Neural progenitor cell (in vitro differentiated cells): Measurements from ENCODE around the gene HSD17B8. TPM values are rescaled to one million over a fixed set of nuclear protein-coding genes. Genes with fewer than 3 reads are reported as not detected.

Experiments
- DNase-seq: peaks from one replicate; pipeline ENCODE4 v3.0.0-alpha.2; 2016; ENCODE audit warnings: low spot score
- H2AFZ ChIP-seq: fragments of 200-600 bp; sonication (generic); replicated peaks from 2 replicates; pipeline ENCODE4 v1.6.1; 2016; ENCODE audit warnings: antibody characterized with exemption
- H3F3A ChIP-seq: fragments of 200-600 bp; sonication (generic); 2 replicates; pipeline ENCODE4 v1.6.1; 2016; ENCODE audit warnings: antibody characterized with exemption, low read depth
- H3K27ac ChIP-seq: fragments of 200-600 bp; sonication (generic); 2 replicates; pipeline ENCODE4 v1.5.1; 2016; ENCODE audit warnings: mild to moderate bottlenecking
- H3K27me3 ChIP-seq: fragments of 200-600 bp; sonication (generic); 2 replicates; pipeline ENCODE4 v1.6.1; 2016; ENCODE audit warnings: mild to moderate bottlenecking, moderate library complexity
- H3K36me3 ChIP-seq: fragments of 200-600 bp; sonication (generic); 2 replicates; pipeline ENCODE4 v1.5.1; 2016
- H3K4me1 ChIP-seq: fragments of 200-600 bp; sonication (generic); 2 replicates; pipeline ENCODE4 v1.6.1; 2016; ENCODE audit warnings: mixed run types
- H3K4me2 ChIP-seq: fragments of 200-600 bp; sonication (generic); 2 replicates; pipeline ENCODE4 v1.6.1; 2016
- H3K4me3 ChIP-seq: fragments of 200-600 bp; sonication (generic); 2 replicates; pipeline ENCODE4 v1.5.1; 2016
- H3K79me2 ChIP-seq: fragments of 200-600 bp; sonication (generic); 2 replicates; pipeline ENCODE4 v1.6.1; 2016; ENCODE audit warnings: low read depth
- H3K9ac ChIP-seq: fragments of 200-600 bp; sonication (generic); 2 replicates; pipeline ENCODE4 v1.6.1; 2016
- H3K9me3 ChIP-seq: fragments of 200-600 bp; sonication (generic); 2 replicates; pipeline ENCODE4 v1.5.1; 2016; ENCODE audit warnings: low read depth
- H4K20me1 ChIP-seq: fragments of 200-600 bp; sonication (generic); 2 replicates; pipeline ENCODE4 v1.6.1; 2016; ENCODE audit warnings: low read depth
- H3K27ac Mint-ChIP-seq: 3 replicates; pipeline ENCODE4 v1.8.0; 2021; ENCODE audit warnings: mixed read lengths
- H3K27me3 Mint-ChIP-seq: 2 replicates; pipeline ENCODE4 v1.8.0; 2022; ENCODE audit warnings: low read depth, mild to moderate bottlenecking, inconsistent platforms, moderate library complexity, mixed read lengths; ENCODE audit not compliant: insufficient read depth
- H3K36me3 Mint-ChIP-seq: 3 replicates; pipeline ENCODE4 v1.8.0; 2021; ENCODE audit warnings: mixed read lengths
- H3K4me1 Mint-ChIP-seq: 3 replicates; pipeline ENCODE4 v1.8.0; 2021; ENCODE audit warnings: mixed read lengths
- H3K4me3 Mint-ChIP-seq: 3 replicates; pipeline ENCODE4 v1.8.0; 2021; ENCODE audit warnings: mild to moderate bottlenecking, moderate library complexity, mixed read lengths
- H3K9me3 Mint-ChIP-seq: 3 replicates; pipeline ENCODE4 v1.8.0; 2020; ENCODE audit warnings: mixed read lengths
- EZH2 ChIP-seq: fragments of 200-600 bp; sonication (generic); IDR thresholded peaks from 2 replicates; pipeline ENCODE4 v1.6.1; 2017; ENCODE audit warnings: antibody characterized with exemption, mild to moderate bottlenecking, moderate library complexity
- EZH2phosphoT487 ChIP-seq: fragments of 200-600 bp; sonication (generic); IDR thresholded peaks from 2 replicates; pipeline ENCODE4 v1.6.1; 2017; ENCODE audit warnings: antibody characterized with exemption
- total RNA-seq: library from RNA; depleted of rRNA; stranded (reverse); fragments of >200 nt; gene quantifications from 2 replicates; pipeline ENCODE4 v1.2.3, GENCODE V29; 2015; ENCODE audit warnings: low replicate concordance
- TF ChIP-seq, protein P1 (sequence below): fragments of 200-600 bp; sonication (generic); IDR thresholded peaks from 2 replicates; pipeline ENCODE4 v1.5.1; 2017; ENCODE audit warnings: antibody characterized with exemption, mild to moderate bottlenecking

The HSD17B8 gene
- total RNA-seq, 1 donor from 2014 or later, result 4.8 TPM

DNA sequence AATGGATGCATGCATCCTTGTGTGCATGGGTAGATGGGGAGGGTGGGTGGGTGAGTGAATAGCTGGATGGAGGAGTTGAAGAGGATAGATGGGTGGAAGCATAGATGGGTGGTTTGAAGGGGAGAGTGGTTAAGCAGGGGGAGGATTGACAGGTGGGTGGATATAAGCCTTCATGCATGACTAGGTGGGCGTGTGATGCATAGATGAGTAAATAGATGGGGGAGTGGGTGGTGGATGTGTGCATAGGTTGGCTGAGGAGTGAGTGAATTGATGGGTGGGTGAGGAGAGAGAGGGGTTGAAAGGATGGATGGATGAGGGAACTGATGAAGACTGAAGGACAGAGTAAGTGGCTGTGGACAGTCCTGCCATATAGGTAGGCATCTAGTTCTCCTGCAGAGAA lies 16.6 kb upstream of the HSD17B8 start:
- TF ChIP-seq EZH2phosphoT487, result no peak
- TF ChIP-seq, protein P1, sequence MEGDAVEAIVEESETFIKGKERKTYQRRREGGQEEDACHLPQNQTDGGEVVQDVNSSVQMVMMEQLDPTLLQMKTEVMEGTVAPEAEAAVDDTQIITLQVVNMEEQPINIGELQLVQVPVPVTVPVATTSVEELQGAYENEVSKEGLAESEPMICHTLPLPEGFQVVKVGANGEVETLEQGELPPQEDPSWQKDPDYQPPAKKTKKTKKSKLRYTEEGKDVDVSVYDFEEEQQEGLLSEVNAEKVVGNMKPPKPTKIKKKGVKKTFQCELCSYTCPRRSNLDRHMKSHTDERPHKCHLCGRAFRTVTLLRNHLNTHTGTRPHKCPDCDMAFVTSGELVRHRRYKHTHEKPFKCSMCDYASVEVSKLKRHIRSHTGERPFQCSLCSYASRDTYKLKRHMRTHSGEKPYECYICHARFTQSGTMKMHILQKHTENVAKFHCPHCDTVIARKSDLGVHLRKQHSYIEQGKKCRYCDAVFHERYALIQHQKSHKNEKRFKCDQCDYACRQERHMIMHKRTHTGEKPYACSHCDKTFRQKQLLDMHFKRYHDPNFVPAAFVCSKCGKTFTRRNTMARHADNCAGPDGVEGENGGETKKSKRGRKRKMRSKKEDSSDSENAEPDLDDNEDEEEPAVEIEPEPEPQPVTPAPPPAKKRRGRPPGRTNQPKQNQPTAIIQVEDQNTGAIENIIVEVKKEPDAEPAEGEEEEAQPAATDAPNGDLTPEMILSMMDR, result no peak
- no peak for TF ChIP-seq EZH2
- H3K27me3 Mint-ChIP-seq, result peaks cover 24% of the 10 kb centered on the region
- peaks cover 5% of the 10 kb centered on the region for H3K4me1 Mint-ChIP-seq

DNA sequence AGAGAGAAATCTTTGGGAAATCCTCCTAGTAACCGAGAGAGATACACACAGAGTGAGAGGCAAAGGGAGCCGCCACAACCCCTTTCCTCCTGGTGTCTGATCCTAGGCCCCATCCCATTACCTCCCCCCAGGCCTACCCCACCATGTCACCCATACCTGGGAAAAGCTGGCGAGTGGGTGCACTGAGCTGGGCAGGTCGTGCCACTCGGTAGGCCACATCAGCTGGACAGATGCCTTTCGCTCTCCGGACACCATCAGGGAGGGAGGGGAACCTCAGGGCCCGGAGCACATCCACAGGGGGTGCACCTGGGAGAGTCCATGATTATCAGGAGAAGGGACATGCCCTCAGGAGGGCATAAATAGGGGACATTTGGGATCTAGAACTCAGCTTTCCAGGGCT lies 15.3 kb upstream of the HSD17B8 start:
- Histone ChIP-seq H3K27ac (no peak overlapping the region), H3K79me2 (no peaks in the 10 kb centered on the region), H3K4me2 (no peak overlapping the region), H4K20me1 (peaks cover 17% of the 10 kb centered on the region), H2AFZ (no peak overlapping the region), H3K9ac (no peak overlapping the region), H3F3A (peaks cover 15% of the 10 kb centered on the region), H3K36me3 (no peaks in the 10 kb centered on the region), H3K4me1 (peaks cover 21% of the 10 kb centered on the region), H3K9me3 (no peaks in the 10 kb centered on the region), H3K27me3 (peaks cover 73% of the 10 kb centered on the region), H3K4me3 (no peak overlapping the region)
- Mint-ChIP-seq H3K36me3 (peaks cover 3% of the 10 kb centered on the region), H3K27me3 (peaks cover 28% of the 10 kb centered on the region), H3K9me3 (no peaks in the 10 kb centered on the region), H3K4me3 (no peak overlapping the region), H3K4me1 (peaks cover 7% of the 10 kb centered on the region), H3K27ac (no peak overlapping the region)
- TF ChIP-seq, protein P1, result no peak
- no peak for DNase-seq

More for the DNA sequence above, 16.6 kb upstream of the HSD17B8 start:
- H3K9me3 ChIP-seq, result no peaks in the 10 kb centered on the region
- DNase-seq, result no peak
- H3K4me1 ChIP-seq, result peaks cover 18% of the 10 kb centered on the region
- H3F3A ChIP-seq, result peaks cover 3% of the 10 kb centered on the region
- H3K79me2 ChIP-seq, result no peaks in the 10 kb centered on the region
- peaks cover 65% of the 10 kb centered on the region for H3K27me3 ChIP-seq
- H3K27ac ChIP-seq, result no peak overlapping the region
- H3K36me3 ChIP-seq, result no peaks in the 10 kb centered on the region
- Mint-ChIP-seq H3K4me3 (no peak overlapping the region), H3K36me3 (peaks cover 2% of the 10 kb centered on the region), H3K27ac (no peak overlapping the region), H3K9me3 (no peaks in the 10 kb centered on the region)
- no peak overlapping the region for H2AFZ ChIP-seq
- H4K20me1 ChIP-seq, result peaks cover 11% of the 10 kb centered on the region
- no peak overlapping the region for H3K9ac ChIP-seq
- H3K4me2 ChIP-seq, result no peak overlapping the region
- no peak overlapping the region for H3K4me3 ChIP-seq

DNA sequence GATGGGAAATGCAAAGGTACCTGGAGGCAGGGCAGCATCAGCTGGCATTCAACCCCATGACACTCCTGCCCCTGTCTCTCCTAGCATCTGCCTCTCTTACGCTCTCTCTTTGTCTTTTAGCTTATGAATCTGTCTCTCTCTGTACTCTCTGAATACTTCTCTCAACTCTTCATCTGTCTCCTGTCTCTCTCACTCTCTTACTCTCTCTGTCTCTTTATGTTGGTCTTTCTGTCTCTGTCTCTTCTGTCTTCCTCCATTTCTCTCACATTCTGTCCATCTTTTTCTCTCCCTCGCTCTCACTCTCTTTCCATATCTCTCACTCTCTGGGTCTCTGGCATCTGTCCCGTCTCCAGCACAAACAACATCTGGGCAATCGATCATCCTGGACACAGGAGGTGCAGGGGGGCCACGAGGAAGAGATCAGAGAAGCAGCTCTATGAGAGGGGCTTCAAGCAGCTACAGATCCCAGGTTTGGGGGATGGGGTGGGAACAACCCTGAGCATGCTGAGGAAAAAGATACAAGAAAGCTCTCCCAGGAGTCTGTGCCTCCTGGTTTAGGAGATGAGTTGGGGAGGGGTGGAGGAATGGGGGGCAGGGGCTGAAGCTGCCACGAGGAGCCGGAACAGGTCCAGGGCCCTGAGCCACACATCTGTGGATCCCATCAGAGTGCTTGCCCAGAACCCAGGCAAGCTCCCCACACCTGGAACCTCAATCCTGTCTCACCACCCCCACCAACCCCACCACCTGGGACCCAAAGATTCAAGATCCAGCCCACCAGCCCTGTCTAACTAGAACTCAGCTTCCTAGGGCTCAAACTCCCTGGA lies 14.6 kb upstream of the HSD17B8 start:
- H4K20me1 ChIP-seq, result peaks cover 21% of the 10 kb centered on the region
- no peak overlapping the region for H2AFZ ChIP-seq
- no peak overlapping the region for H3K9ac ChIP-seq
- H3K4me1 ChIP-seq, result peaks cover 21% of the 10 kb centered on the region
- no peak overlapping the region for H3K27ac ChIP-seq
- Mint-ChIP-seq H3K9me3 (no peaks in the 10 kb centered on the region), H3K4me1 (peaks cover 7% of the 10 kb centered on the region), H3K4me3 (no peak overlapping the region), H3K27ac (no peak overlapping the region), H3K36me3 (peaks cover 7% of the 10 kb centered on the region), H3K27me3 (peaks cover 28% of the 10 kb centered on the region)
- H3F3A ChIP-seq, result peaks cover 18% of the 10 kb centered on the region
- no peak for DNase-seq
- H3K4me2 ChIP-seq, result no peak overlapping the region
- H3K36me3 ChIP-seq, result no peaks in the 10 kb centered on the region
- no peaks in the 10 kb centered on the region for H3K79me2 ChIP-seq
- no peaks in the 10 kb centered on the region for H3K9me3 ChIP-seq
- peaks cover 73% of the 10 kb centered on the region for H3K27me3 ChIP-seq
- no peak for TF ChIP-seq EZH2phosphoT487
- TF ChIP-seq, protein P1, result no peak
- TF ChIP-seq EZH2, result no peak
- H3K4me3 ChIP-seq, result no peak overlapping the region
